Motor neuron (in vitro differentiated cells): ENCODE results near the gene MRAP2. TPM values are rescaled to one million over a fixed set of nuclear protein-coding genes. Genes with fewer than 3 reads are reported as not detected.
A peak's percentile ranks its signal among the peaks of the same experiment; 100 is the strongest.
"Not testable (repeated sequence)": the region's sequence is repeated elsewhere in the genome, so short reads cannot be mapped to it uniquely, and the experiment has no call there.

ENCODE experiments used
- ATAC-seq, 8 experiments: fragments of 200-7000 bp; cut with Tn5 transposase; replicated peaks in 6 of 8; 2 replicates each; pipeline ENCODE4 v1.8.0; 2021; ENCODE audit warnings: mild to moderate bottlenecking in 8 of 8, moderate library complexity in 8 of 8
- H3K27ac ChIP-seq, 2 donors: fragments of 250-450 bp; sonication (Bioruptor Pico); 2 replicates each; pipeline ENCODE4 v1.9.0; 2021; ENCODE audit warnings: antibody characterized with exemption in 2 of 2, mild to moderate bottlenecking in 2 of 2, moderate library complexity in 1 of 2
- H3K4me1 ChIP-seq, 2 donors: fragments of 250-450 bp; sonication (Bioruptor Pico); replicated peaks in 1 of 2; 2 replicates each; pipeline ENCODE4 v1.6.1; 2021; ENCODE audit warnings: antibody characterized with exemption in 2 of 2, mild to moderate bottlenecking in 2 of 2, moderate library complexity in 1 of 2
- H3K4me3 ChIP-seq, 5 donors: fragments of 250-450 bp; sonication (Bioruptor Pico); 2 replicates each; pipeline ENCODE4 v1.9.0; 2021; ENCODE audit warnings: antibody characterized with exemption in 5 of 5, mild to moderate bottlenecking in 5 of 5, moderate library complexity in 4 of 5
- WGBS, 10 experiments: fragments of 450-650 bp; shearing (Covaris generic); methylation state at CpG; one replicate each; pipeline ENCODE4 v1.0.0; 2022; 5-methylcytosine and 5-hydroxymethylcytosine counted together
- in situ Hi-C, 9 experiments: fragments of 400-800 bp; cut with MboI; loops; one replicate each; pipeline ENCODE4 v1.15.0; 2021; ENCODE audit warnings: low sequenced_read_pairs in 9 of 9, low pct_unique_long_range_greater_than_20kb in 2 of 9; ENCODE audit not compliant: unreplicated experiment in 9 of 9
- total RNA-seq, 8 experiments: library from RNA; unstranded; fragments of 300-600 nt; gene quantifications; 2 replicates each; pipeline versions ENCODE4 v1.2.3 to v1.2.4, GENCODE V29; 2022

MRAP2 gene
- total RNA-seq, 8 experiments from 2014 or later, result 0.63 to 10.8 (median 1.8) TPM; not detected in 1

DNA sequence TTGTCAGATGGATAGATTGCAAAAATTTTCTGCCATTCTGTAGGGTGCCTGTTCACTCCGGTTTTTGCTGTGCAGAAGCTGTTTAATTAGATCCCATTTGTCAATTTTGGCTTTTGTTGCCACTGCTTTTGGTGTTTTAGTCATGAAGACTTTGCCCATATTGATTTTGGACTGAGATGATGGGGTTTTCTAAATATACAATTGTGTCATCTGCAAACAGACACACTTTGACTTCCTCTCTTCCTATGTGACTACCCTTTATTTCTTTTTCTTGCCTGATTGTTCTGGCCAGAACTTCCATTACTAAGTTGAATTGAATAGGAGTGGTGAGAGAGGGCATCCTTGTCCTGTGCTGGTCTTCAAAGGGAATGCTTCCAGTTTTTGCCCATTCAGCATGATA is 96.0 kb downstream of the MRAP2 start:
- WGBS, 10 experiments, result 78 to 100% (median 100%) methylated on average over 1 of the region's 1 CpG; no CpG with 5 or more reads in 3 of the 10 experiments
- H3K4me3 ChIP-seq, H3K27ac ChIP-seq, H3K4me1 ChIP-seq, in situ Hi-C loops: not testable (repeated sequence)
- ATAC-seq, result peak in 1 of 8 experiments; percentile 47

DNA sequence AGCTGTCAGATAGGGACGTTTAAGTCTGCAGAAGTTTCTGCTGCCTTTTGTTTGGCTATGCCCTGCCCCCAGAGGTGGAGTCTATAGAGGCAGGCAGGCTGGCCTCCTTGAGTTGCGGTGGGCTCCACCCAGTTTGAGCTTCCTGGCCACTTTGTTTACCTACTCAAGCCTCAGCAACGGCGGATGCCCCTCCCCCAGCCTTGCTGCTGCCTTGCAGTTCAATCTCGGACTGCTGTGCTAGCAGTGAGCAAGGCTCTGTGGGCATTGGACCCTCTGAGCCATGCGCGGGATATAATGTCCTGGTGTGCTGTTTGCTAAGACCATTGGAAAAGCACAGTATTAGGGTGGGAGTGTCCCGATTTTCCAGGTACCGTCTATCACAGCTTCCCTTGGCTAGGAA is 99.8 kb downstream of the MRAP2 start:
- H3K4me3 ChIP-seq, in situ Hi-C loops, H3K4me1 ChIP-seq, ATAC-seq, H3K27ac ChIP-seq: not testable (repeated sequence)
- WGBS, 10 experiments, result 100% methylated on average over 1 to 3 of the region's 9 CpGs; no CpG with 5 or more reads in 5 of the 10 experiments

DNA sequence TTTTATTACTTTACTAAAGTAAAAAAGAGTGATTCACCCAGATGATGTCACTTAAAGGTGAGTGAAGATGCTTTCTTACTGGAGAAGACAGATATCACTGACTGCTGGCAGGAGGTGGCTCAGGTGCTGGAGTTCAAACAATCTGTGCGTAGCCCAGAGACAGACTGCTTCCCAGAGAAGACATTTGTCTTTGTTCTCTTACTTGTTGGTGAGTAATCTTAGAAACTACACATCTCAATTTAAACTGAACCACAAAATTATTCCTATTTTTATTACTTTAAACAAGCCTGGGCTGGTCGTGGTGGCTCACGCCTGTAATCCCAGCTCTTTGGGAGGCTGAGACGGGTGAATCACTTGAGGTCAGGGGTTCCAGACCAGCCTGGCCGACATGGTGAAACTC is 101.7 kb downstream of the MRAP2 start:
- 73 to 100% (median 75%) methylated on average over 2 to 3 of the region's 5 CpGs; no CpG with 5 or more reads in 7 of the 10 experiments for WGBS, 10 experiments
- Histone ChIP-seq H3K4me1 (no peaks in the 10 kb centered on the region), H3K27ac (no peak overlapping the region), H3K4me3 (no peak overlapping the region)
- ATAC-seq, result no peak
- in situ Hi-C loops, result no loop called here

DNA sequence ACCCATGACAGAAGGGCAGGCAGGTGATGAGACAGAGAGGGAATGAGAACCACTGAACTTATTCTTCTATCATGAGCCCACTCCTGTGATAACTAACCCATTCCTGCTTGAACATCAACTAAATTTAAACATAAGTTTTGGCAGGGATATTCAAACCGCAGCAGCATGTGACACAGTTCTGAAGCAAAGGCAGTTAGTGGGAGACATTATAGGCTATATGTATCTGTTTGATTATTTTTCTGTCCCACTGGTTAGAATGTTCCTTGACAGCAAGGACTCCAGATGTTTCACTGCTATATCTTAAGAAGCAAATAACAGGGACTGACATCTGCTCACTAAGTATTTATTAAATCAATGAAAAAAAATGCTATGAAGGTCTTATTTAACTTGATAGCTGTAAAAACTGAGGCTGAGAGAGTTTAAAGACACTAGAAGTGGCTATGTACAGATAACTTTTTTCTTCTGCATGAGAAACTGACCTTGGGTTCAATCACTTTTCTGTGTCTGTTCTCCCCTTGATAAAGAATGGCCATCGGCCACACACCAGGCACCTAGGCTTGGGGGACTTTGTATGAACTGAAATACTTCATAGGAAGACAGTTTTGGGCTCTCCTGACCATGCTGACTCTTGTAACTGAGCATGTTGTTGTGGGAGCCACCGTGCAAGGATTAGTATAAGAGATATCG is 102.9 kb downstream of the MRAP2 start:
- H3K27ac ChIP-seq, result no peak overlapping the region
- WGBS, 10 experiments, result 40 to 100% (median 95%) methylated on average over 1 to 3 of the region's 4 CpGs; no CpG with 5 or more reads in 2 of the 10 experiments
- in situ Hi-C loops, result no loop called here
- no peak overlapping the region for H3K4me3 ChIP-seq
- H3K4me1 ChIP-seq, result no peaks in the 10 kb centered on the region
- no peak for ATAC-seq

DNA sequence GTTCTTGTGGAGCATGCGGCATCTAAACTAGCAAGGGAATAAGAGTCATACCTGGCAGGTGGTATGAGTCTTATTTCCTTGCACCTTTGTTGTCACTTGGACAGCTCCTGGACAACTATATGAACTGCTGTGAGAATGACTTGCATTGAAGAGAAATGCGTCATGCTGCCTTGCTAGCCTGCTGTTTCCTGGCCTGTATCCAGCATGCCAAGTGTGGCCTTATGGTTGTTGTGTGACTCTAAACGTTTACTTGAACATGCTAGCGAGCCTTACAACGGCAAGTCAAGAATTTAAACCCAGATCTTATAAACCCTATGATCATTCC is 103.4 kb downstream of the MRAP2 start:
- in situ Hi-C loops, result no loop called here

DNA sequence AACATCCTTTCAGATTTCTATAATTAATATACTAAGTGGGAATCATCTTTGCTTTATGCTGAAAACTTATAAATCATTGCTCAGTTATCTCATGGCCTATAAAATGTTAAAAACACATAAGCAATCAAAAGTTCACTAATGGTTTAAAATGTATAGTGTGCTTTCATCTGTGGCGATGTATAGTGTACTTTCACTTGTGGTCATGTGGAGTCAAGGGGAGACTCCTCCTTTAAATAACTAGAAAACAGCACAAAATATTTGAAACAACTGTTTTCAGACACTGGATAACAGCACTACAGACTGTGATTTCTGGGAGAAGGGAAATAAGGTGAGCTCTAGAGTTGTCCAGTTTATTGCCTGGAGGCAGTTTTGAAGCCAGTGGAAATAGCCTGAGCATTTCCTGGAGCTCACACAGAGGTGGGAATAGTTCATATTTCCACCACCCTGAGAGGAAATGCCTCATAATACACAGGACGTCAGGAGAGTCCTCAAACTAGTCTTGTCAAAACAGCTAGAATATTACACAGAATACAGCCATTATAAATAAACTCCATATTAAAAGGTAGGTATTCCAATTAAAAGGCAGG is 104.5 kb downstream of the MRAP2 start:
- H3K4me3 ChIP-seq, result no peak overlapping the region
- WGBS, 10 experiments, result 60 to 100% (median 95%) methylated on average over 1 to 2 of the region's 2 CpGs; no CpG with 5 or more reads in 1 of the 10 experiments
- peak in 1 of 8 experiments; percentile 30 for ATAC-seq
- H3K4me1 ChIP-seq, result no peaks in the 10 kb centered on the region
- H3K27ac ChIP-seq, result no peak overlapping the region
- in situ Hi-C loops, result no loop called here

More for the DNA sequence above, 103.4 kb downstream of the MRAP2 start:
- WGBS, 10 experiments, result 67 to 100% (median 81%) methylated on average over 2 to 4 of the region's 5 CpGs; no CpG with 5 or more reads in 1 of the 10 experiments
- peak in 1 of 8 experiments; percentile 31 for ATAC-seq
- no peak overlapping the region for H3K27ac ChIP-seq
- H3K4me1 ChIP-seq, result no peaks in the 10 kb centered on the region
- H3K4me3 ChIP-seq, result no peak overlapping the region

DNA sequence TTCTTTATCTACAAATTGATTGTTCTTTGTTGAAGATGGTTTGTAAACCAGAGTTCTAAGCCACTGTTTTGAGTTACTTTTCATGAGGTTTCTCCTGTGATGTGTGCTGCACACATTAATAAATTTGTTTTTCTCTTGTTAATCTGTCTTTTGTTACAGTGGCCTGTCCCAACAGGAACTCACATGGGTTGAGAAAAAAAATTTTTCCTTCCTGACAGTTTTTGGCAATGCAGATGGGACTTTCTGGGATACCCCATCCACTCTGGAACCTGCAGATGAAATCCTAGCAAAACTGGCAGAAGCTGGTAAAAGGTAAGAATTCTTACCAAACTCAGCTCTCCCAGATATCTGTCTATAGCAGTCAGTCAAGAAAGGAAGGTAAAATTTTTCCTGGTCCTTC is 105.7 kb downstream of the MRAP2 start:
- ATAC-seq, result no peak
- no peak overlapping the region for H3K27ac ChIP-seq
- in situ Hi-C loops, result no loop called here
- no peak overlapping the region for H3K4me3 ChIP-seq
- H3K4me1 ChIP-seq, result no peaks in the 10 kb centered on the region

Other genes with a start within 250 kb of the MRAP2 start
- 10 to 100 TPM in 3 of 8 experiments, 1 to 10 TPM in 4, not detected in 1; 1.9 to 21.9 (median 8.1) TPM for gene RIPPLY2, start 180.4 kb upstream of the MRAP2 start, total RNA-seq
- 10 to 100 TPM in 2 of 8 experiments, 1 to 10 TPM in 6; 2.3 to 15.2 (median 6.3) TPM for gene CYB5R4, start 174.1 kb upstream of the MRAP2 start, total RNA-seq
- 10 to 100 TPM in 3 of 8 experiments, 1 to 10 TPM in 5; 3.9 to 15.9 (median 7.5) TPM for gene CEP162, start 193.9 kb downstream of the MRAP2 start, total RNA-seq